Measurements from ENCODE around the gene C6orf47. TPM values are rescaled to one million over a fixed set of nuclear protein-coding genes. Genes with fewer than 3 reads are reported as not detected.

Gene C6orf47
- total RNA-seq, 1 donor = 20.7 TPM

- TF ChIP-seq CTCF (IDR thresholded peaks at IDR 0.05; ENCODE audit: insufficient read depth, low read depth, low read length) = no peak
- no peak within 1 kb of the TSS for H3K4me3 ChIP-seq (ENCODE audit: low read depth, low read length)
- DNase-seq (ENCODE audit: low read depth) = no peak
Measured at GRCh38 chr6:31655349-31656237, 5.0 kb downstream of the C6orf47 start, which contains the start of gene APOM. Gene APOM (plus strand): TSS chr6:31655894. CDS start chr6:31655967, 73 bp downstream.

GRCh38 chr6:31654574-31655348 is 5.8 kb downstream of the C6orf47 start:
- H3K4me3 ChIP-seq (ENCODE audit: low read depth, low read length) = no peak overlapping the region
- no peak for DNase-seq (ENCODE audit: low read depth)
- TF ChIP-seq CTCF (IDR thresholded peaks at IDR 0.05; ENCODE audit: insufficient read depth, low read depth, low read length) = no peak

GRCh38 chr6:31652925-31653724 is 7.5 kb downstream of the C6orf47 start:
- peak overlapping the region; percentile 91 for H3K4me3 ChIP-seq (ENCODE audit: low read depth, low read length)
- no peak for DNase-seq (ENCODE audit: low read depth)
- no peak for TF ChIP-seq CTCF (IDR thresholded peaks at IDR 0.05; ENCODE audit: insufficient read depth, low read depth, low read length)

GRCh38 chr6:31651602-31652191 is 8.9 kb downstream of the C6orf47 start:
- TF ChIP-seq CTCF (IDR thresholded peaks at IDR 0.05; ENCODE audit: insufficient read depth, low read depth, low read length) = no peak
- peak overlapping the region; percentile 91 for H3K4me3 ChIP-seq (ENCODE audit: low read depth, low read length)
- DNase-seq (ENCODE audit: low read depth) = peak; percentile 83

- no peak for DNase-seq (ENCODE audit: low read depth)
- no peak overlapping the region for H3K4me3 ChIP-seq (ENCODE audit: low read depth, low read length)
- TF ChIP-seq CTCF (IDR thresholded peaks at IDR 0.05; ENCODE audit: insufficient read depth, low read depth, low read length) = no peak
Measured at GRCh38 chr6:31645325-31645724, 15.3 kb downstream of the C6orf47 start.

Measured in fibroblast of villous mesenchyme (primary cell).